H9 (cell line): ENCODE results near the gene FCHSD2. TPM values are rescaled to one million over a fixed set of nuclear protein-coding genes. Genes with fewer than 3 reads are reported as not detected.

Experiments
- DNase-seq: peaks from one replicate; pipeline ENCODE4 v3.0.0-alpha.2; 2017
- H2AFZ ChIP-seq: one replicate; pipeline ENCODE4 v1.6.1; 2013; ENCODE audit warnings: mild to moderate bottlenecking, low read length, control low read depth, moderate library complexity
- H2AK5ac ChIP-seq: 2 replicates; pipeline ENCODE4 v1.6.1; 2013; ENCODE audit warnings: low read length, control low read depth, mixed read lengths; ENCODE audit not compliant: insufficient read length
- H2BK120ac ChIP-seq: one replicate; pipeline ENCODE4 v1.6.1; 2013; ENCODE audit warnings: low read depth, mild to moderate bottlenecking, low read length, control low read depth, inconsistent platforms; ENCODE audit not compliant: poor library complexity, severe bottlenecking
- H2BK12ac ChIP-seq: 2 replicates; pipeline ENCODE4 v1.6.1; 2013; ENCODE audit warnings: low read length, control low read depth, mixed read lengths, low read depth; ENCODE audit not compliant: insufficient read length
- H2BK15ac ChIP-seq: 2 replicates; pipeline ENCODE4 v1.6.1; 2013; ENCODE audit warnings: low read depth, low read length, control low read depth
- H2BK20ac ChIP-seq: one replicate; pipeline ENCODE4 v1.6.1; 2013; ENCODE audit warnings: low read depth, mild to moderate bottlenecking, low read length, control low read depth, inconsistent platforms; ENCODE audit not compliant: poor library complexity, severe bottlenecking
- H2BK5ac ChIP-seq: 2 replicates; pipeline ENCODE4 v1.6.1; 2013; ENCODE audit warnings: low read length, control low read depth, mixed read lengths; ENCODE audit not compliant: insufficient read length
- H3K14ac ChIP-seq: 2 replicates; pipeline ENCODE4 v1.6.1; 2013; ENCODE audit warnings: low read length, control low read depth; ENCODE audit not compliant: insufficient read depth
- H3K18ac ChIP-seq: 2 replicates; pipeline ENCODE4 v1.6.1; 2013; ENCODE audit warnings: low read depth, mild to moderate bottlenecking, mixed read lengths, low read length, control low read depth; ENCODE audit not compliant: insufficient read length
- H3K23ac ChIP-seq: 2 replicates; pipeline ENCODE4 v1.6.1; 2013; ENCODE audit warnings: low read length, control low read depth, mixed read lengths, low read depth; ENCODE audit not compliant: insufficient read length
- H3K23me2 ChIP-seq: 2 replicates; pipeline ENCODE4 v1.6.1; 2013; ENCODE audit warnings: low read depth, mild to moderate bottlenecking, mixed read lengths, low read length, control low read depth; ENCODE audit not compliant: insufficient read length, poor library complexity, severe bottlenecking
- H3K27ac ChIP-seq: 2 replicates; pipeline ENCODE4 v1.5.1; 2013; ENCODE audit warnings: low read length, control low read depth, mixed read lengths, low read depth; ENCODE audit not compliant: insufficient read length
- H3K27me3 ChIP-seq: 2 replicates; pipeline ENCODE4 v1.6.1; 2013; ENCODE audit warnings: low read length, control low read depth, inconsistent platforms; ENCODE audit not compliant: insufficient read depth
- H3K4ac ChIP-seq: 2 replicates; pipeline ENCODE4 v1.6.1; 2013; ENCODE audit warnings: low read depth, mild to moderate bottlenecking, control low read depth, inconsistent platforms, low read length, moderate library complexity
- H3K4me1 ChIP-seq: 2 replicates; pipeline ENCODE4 v1.6.1; 2013; ENCODE audit warnings: low read length, control low read depth, inconsistent platforms; ENCODE audit not compliant: insufficient read depth
- H3K4me2 ChIP-seq: 2 replicates; pipeline ENCODE4 v1.6.1; 2013; ENCODE audit warnings: low read length, control low read depth, mixed read lengths; ENCODE audit not compliant: insufficient read length, insufficient read depth
- H3K56ac ChIP-seq: 2 replicates; pipeline ENCODE4 v1.6.1; 2013; ENCODE audit warnings: low read depth, mild to moderate bottlenecking, mixed read lengths, low read length, control low read depth; ENCODE audit not compliant: insufficient read length
- H3K79me1 ChIP-seq: 2 replicates; pipeline ENCODE4 v1.6.1; 2013; ENCODE audit warnings: low read depth, mild to moderate bottlenecking, moderate library complexity, low read length, control low read depth, inconsistent platforms; ENCODE audit not compliant: insufficient read depth, poor library complexity, severe bottlenecking
- H3K79me2 ChIP-seq: 2 replicates; pipeline ENCODE4 v1.6.1; 2013; ENCODE audit warnings: low read length, control low read depth, inconsistent platforms; ENCODE audit not compliant: insufficient read depth
- H3K9ac ChIP-seq: 2 replicates; pipeline ENCODE4 v1.6.1; 2013; ENCODE audit warnings: low read length, control low read depth, mixed read lengths; ENCODE audit not compliant: insufficient read length; ENCODE audit errors: extremely low read depth
- H3K9me3 ChIP-seq: one replicate; pipeline ENCODE4 v1.6.1; 2013; ENCODE audit warnings: low read depth, low read length, inconsistent platforms; ENCODE audit not compliant: control insufficient read depth
- H3T11ph ChIP-seq: one replicate; pipeline ENCODE4 v1.6.1; 2013; ENCODE audit warnings: mild to moderate bottlenecking, low read length, control low read depth, inconsistent platforms
- H4K20me1 ChIP-seq: one replicate; pipeline ENCODE4 v1.6.1; 2013; ENCODE audit not compliant: control insufficient read depth, insufficient read length, insufficient read depth
- H4K5ac ChIP-seq: 2 replicates; pipeline ENCODE4 v1.6.1; 2013; ENCODE audit warnings: low read depth, mild to moderate bottlenecking, mixed read lengths, low read length, control low read depth; ENCODE audit not compliant: insufficient read length
- H4K8ac ChIP-seq: replicated peaks from 2 replicates; pipeline ENCODE4 v1.6.1; 2013; ENCODE audit warnings: low read length, control low read depth, mixed read lengths, low read depth; ENCODE audit not compliant: insufficient read length
- H4K91ac ChIP-seq: 2 replicates; pipeline ENCODE4 v1.6.1; 2013; ENCODE audit warnings: low read depth, mild to moderate bottlenecking, moderate library complexity, mixed read lengths, low read length, control low read depth; ENCODE audit not compliant: insufficient read length
- H3K27ac Mint-ChIP-seq, 3 experiments: 2 replicates in 2 of 3; 3 replicates in 1 of 3; pipeline ENCODE4 v1.8.0; 2020 to 2021; ENCODE audit warnings: mixed read lengths in 3 of 3, mild to moderate bottlenecking in 1 of 3, moderate library complexity in 1 of 3
- H3K27me3 Mint-ChIP-seq: 2 replicates; pipeline ENCODE4 v1.8.0; 2021; ENCODE audit warnings: low read depth, mild to moderate bottlenecking, moderate library complexity, mixed read lengths
- H3K36me3 Mint-ChIP-seq, 3 experiments: 2 replicates in 2 of 3; 3 replicates in 1 of 3; pipeline ENCODE4 v1.8.0; 2020 to 2021; ENCODE audit warnings: low read depth in 3 of 3, mixed read lengths in 3 of 3; ENCODE audit not compliant: insufficient read depth in 1 of 3
- H3K4me1 Mint-ChIP-seq, 2 experiments: 2 replicates each; pipeline ENCODE4 v1.8.0; 2020; ENCODE audit warnings: mixed read lengths in 2 of 2
- H3K4me3 Mint-ChIP-seq, 2 experiments: 2 replicates in 1 of 2; 3 replicates in 1 of 2; pipeline ENCODE4 v1.8.0; 2020 to 2021; ENCODE audit warnings: mild to moderate bottlenecking in 2 of 2, mixed read lengths in 2 of 2, moderate library complexity in 1 of 2
- H3K9me3 Mint-ChIP-seq, 2 experiments: 2 replicates in 1 of 2; 3 replicates in 1 of 2; pipeline ENCODE4 v1.8.0; 2020; ENCODE audit warnings: mild to moderate bottlenecking in 2 of 2, mixed read lengths in 2 of 2, moderate library complexity in 1 of 2
- CTCF ChIP-seq: fragments of 200-600 bp; sonication (generic); conservative IDR thresholded peaks from 3 replicates; pipeline ENCODE4 v1.8.0; 2021; ENCODE audit warnings: antibody characterized with exemption, mild to moderate bottlenecking
- WGBS: extraction: QIAGEN DNeasy Blood & Tissue Kit; methylation state at CpG from one replicate; pipeline ENCODE4 v1.1.7; 2013; ENCODE audit warnings: missing lambda C conversion rate, low lambda C conversion rate, mixed read lengths; ENCODE audit not compliant: insufficient read length; ENCODE audit errors: extremely low coverage; 5-methylcytosine and 5-hydroxymethylcytosine counted together
- total RNA-seq: library from RNA; stranded (reverse); gene quantifications from 2 replicates; pipeline ENCODE4 v1.2.1, GENCODE V29; 2021

FCHSD2 gene
- total RNA-seq, 1 experiment from 2014 or later = 17.8 TPM

- H3K27ac Mint-ChIP-seq = no peak overlapping the region
- H4K20me1 ChIP-seq = no peaks in the 10 kb centered on the region
Measured at GRCh38 chr11:72828692-72829101, 313.4 kb downstream of the FCHSD2 start.

More at GRCh38 chr11:72828692-72829101, 313.4 kb downstream of the FCHSD2 start:
- H3K14ac ChIP-seq = no peak overlapping the region; the same call in 1 of the 2 replicates
- H4K8ac ChIP-seq = no peak overlapping the region
- TF ChIP-seq CTCF = no peak
- H4K91ac ChIP-seq = no peak overlapping the region
- H3K36me3 Mint-ChIP-seq = peaks cover 0 to 2% (median 0%) of the 10 kb centered on the region in 3 experiments; a peak in 2 of 7 replicates
- H3K4ac ChIP-seq = no peak overlapping the region
- no peak overlapping the region for H2BK20ac ChIP-seq
- no peaks in the 10 kb centered on the region for H3K79me1 ChIP-seq
- no peak overlapping the region for H2BK15ac ChIP-seq
- WGBS = no CpG with 5 or more reads among the region's 7 CpGs
- H3K9me3 Mint-ChIP-seq = no peaks in the 10 kb centered on the region
- H3K4me1 ChIP-seq = no peaks in the 10 kb centered on the region
- no peak overlapping the region for H3K27ac ChIP-seq
- H2AFZ ChIP-seq = no peak overlapping the region
- no peak for DNase-seq
- no peak overlapping the region for H3K9ac ChIP-seq
- no peak overlapping the region for H3K56ac ChIP-seq
- H3K9me3 ChIP-seq = no peaks in the 10 kb centered on the region
- H3T11ph ChIP-seq = no peak overlapping the region
- no peak overlapping the region for H2BK120ac ChIP-seq
- no peak overlapping the region for H3K23ac ChIP-seq
- no peak overlapping the region for H3K18ac ChIP-seq
- no peak overlapping the region for H3K4me2 ChIP-seq
- peaks cover 3% of the 10 kb centered on the region for H3K23me2 ChIP-seq
- peaks cover 11% of the 10 kb centered on the region for H3K27me3 Mint-ChIP-seq
- H3K4me1 Mint-ChIP-seq = peaks cover 9 to 12% of the 10 kb centered on the region in 2 experiments
- no peak overlapping the region for H4K5ac ChIP-seq
- no peak overlapping the region for H2BK5ac ChIP-seq
- no peak overlapping the region for H3K4me3 Mint-ChIP-seq
- H2BK12ac ChIP-seq = no peak overlapping the region
- no peaks in the 10 kb centered on the region for H3K27me3 ChIP-seq
- H2AK5ac ChIP-seq = no peak overlapping the region
- H3K79me2 ChIP-seq = no peaks in the 10 kb centered on the region
